C4-2B (cell line): ENCODE results near the gene ANKLE1.

Source experiments
- H3K27ac ChIP-seq: fragments of 450-650 bp; 2 replicates; pipeline ENCODE4 v1.5.1; 2017
- CTCF ChIP-seq: fragments of 450-650 bp; conservative IDR thresholded peaks from 2 replicates; pipeline ENCODE4 v1.5.1; 2017; ENCODE audit warnings: mild to moderate bottlenecking
- ZFX ChIP-seq: fragments of 450-650 bp; IDR thresholded peaks from 2 replicates; pipeline ENCODE4 v1.6.1; 2017

Gene ANKLE1

GRCh38 chr19:17302391-17303166 is 20.9 kb downstream of the ANKLE1 start:
- TF ChIP-seq ZFX (no peak), CTCF (no peak)
- H3K27ac ChIP-seq = peak overlapping the region; percentile 81

GRCh38 chr19:17303167-17303939 is 21.7 kb downstream of the ANKLE1 start, which contains the start of gene ABHD8:
ABHD8 (minus strand) TSS chr19:17303425; CDS start chr19:17301616, 1,809 bp downstream.
- peak within 1 kb of the TSS; percentile 81 for H3K27ac ChIP-seq
- TF ChIP-seq ZFX (peak; percentile 53; the same call in 1 of the 2 replicates), CTCF (peak; percentile 78)

- peak overlapping the region; percentile 81 for H3K27ac ChIP-seq
Observed at GRCh38 chr19:17303940-17304267, 22.2 kb downstream of the ANKLE1 start.

GRCh38 chr19:17304386-17305215 is 22.9 kb downstream of the ANKLE1 start:
- peak overlapping the region; percentile 92 for H3K27ac ChIP-seq
- no peak for TF ChIP-seq ZFX
- no peak for TF ChIP-seq CTCF

More at GRCh38 chr19:17303940-17304267, 22.2 kb downstream of the ANKLE1 start:
- TF ChIP-seq ZFX (no peak), CTCF (no peak)

- TF ChIP-seq CTCF = no peak
- TF ChIP-seq ZFX = no peak
- H3K27ac ChIP-seq = peak overlapping the region; percentile 92
Observed at GRCh38 chr19:17305216-17305516, 23.5 kb downstream of the ANKLE1 start.

GRCh38 chr19:17305517-17306284 is 24.0 kb downstream of the ANKLE1 start, which contains the start of gene MRPL34:
MRPL34 (plus strand) TSS chr19:17305872; CDS start chr19:17305893, 21 bp downstream.
- H3K27ac ChIP-seq = peak within 1 kb of the TSS; percentile 92
- TF ChIP-seq ZFX (peak; percentile 88), CTCF (peak; percentile 95)
